Nephron (organoid): ENCODE data around the gene PTPRM.

Experiments used
- H3K27ac Mint-ChIP-seq, 3 experiments: 2 replicates each; pipeline ENCODE4 v1.8.0; 2020; ENCODE audit warnings: mixed read lengths in 3 of 3, mild to moderate bottlenecking in 2 of 3, moderate library complexity in 1 of 3
- H3K27me3 Mint-ChIP-seq: 2 replicates; pipeline ENCODE4 v1.8.0; 2021; ENCODE audit warnings: low read depth, mild to moderate bottlenecking, moderate library complexity, mixed read lengths
- H3K36me3 Mint-ChIP-seq: 2 replicates; pipeline ENCODE4 v1.8.0; 2020; ENCODE audit warnings: low read depth, mixed read lengths
- H3K4me1 Mint-ChIP-seq: 2 replicates; pipeline ENCODE4 v1.8.0; 2020; ENCODE audit warnings: mixed read lengths
- H3K4me3 Mint-ChIP-seq, 3 experiments: 2 replicates each; pipeline ENCODE4 v1.8.0; 2020; ENCODE audit warnings: mild to moderate bottlenecking in 3 of 3, mixed read lengths in 3 of 3, moderate library complexity in 2 of 3
- H3K9me3 Mint-ChIP-seq: 2 replicates; pipeline ENCODE4 v1.8.0; 2020; ENCODE audit warnings: mixed read lengths
- TF ChIP-seq, protein P1 (sequence below), 3 experiments: fragments of 200-600 bp; sonication (generic); IDR thresholded peaks; one replicate each; pipeline ENCODE4 v1.5.0; 2021; ENCODE audit warnings: antibody characterized with exemption in 3 of 3; ENCODE audit not compliant: unreplicated experiment in 3 of 3

Gene PTPRM

DNA sequence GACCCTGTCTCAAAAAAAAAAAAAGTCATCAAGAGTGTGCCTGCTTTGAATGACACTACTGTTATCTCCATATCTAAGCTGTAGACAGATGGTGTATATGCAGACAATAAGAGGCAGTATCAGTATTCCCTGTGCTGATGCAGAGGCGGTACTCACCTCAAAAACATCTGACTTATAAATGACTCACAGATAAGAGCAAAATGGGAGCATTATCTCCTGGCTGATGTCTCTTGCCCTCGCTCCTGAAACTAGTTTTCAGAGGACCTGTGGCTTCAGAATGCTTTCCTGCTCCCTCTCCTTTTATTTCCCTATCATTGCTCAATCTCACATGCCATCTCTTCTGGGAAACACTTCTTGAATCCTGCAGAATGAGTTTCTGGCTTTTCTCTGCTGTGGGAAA lies 289.6 kb downstream of the PTPRM start:
- H3K27me3 Mint-ChIP-seq, result peaks cover 7% of the 10 kb centered on the region
- H3K4me3 Mint-ChIP-seq, result no peak overlapping the region
- H3K27ac Mint-ChIP-seq, result no peak overlapping the region
- H3K36me3 Mint-ChIP-seq, result peaks cover 3% of the 10 kb centered on the region
- H3K4me1 Mint-ChIP-seq, result peaks cover 8% of the 10 kb centered on the region
- H3K9me3 Mint-ChIP-seq, result peaks cover 4% of the 10 kb centered on the region
- TF ChIP-seq, protein P1, sequence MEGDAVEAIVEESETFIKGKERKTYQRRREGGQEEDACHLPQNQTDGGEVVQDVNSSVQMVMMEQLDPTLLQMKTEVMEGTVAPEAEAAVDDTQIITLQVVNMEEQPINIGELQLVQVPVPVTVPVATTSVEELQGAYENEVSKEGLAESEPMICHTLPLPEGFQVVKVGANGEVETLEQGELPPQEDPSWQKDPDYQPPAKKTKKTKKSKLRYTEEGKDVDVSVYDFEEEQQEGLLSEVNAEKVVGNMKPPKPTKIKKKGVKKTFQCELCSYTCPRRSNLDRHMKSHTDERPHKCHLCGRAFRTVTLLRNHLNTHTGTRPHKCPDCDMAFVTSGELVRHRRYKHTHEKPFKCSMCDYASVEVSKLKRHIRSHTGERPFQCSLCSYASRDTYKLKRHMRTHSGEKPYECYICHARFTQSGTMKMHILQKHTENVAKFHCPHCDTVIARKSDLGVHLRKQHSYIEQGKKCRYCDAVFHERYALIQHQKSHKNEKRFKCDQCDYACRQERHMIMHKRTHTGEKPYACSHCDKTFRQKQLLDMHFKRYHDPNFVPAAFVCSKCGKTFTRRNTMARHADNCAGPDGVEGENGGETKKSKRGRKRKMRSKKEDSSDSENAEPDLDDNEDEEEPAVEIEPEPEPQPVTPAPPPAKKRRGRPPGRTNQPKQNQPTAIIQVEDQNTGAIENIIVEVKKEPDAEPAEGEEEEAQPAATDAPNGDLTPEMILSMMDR (IDR thresholded peaks at IDR 0.05; ENCODE audit: unreplicated experiment in 3 of 3), result no peak

DNA sequence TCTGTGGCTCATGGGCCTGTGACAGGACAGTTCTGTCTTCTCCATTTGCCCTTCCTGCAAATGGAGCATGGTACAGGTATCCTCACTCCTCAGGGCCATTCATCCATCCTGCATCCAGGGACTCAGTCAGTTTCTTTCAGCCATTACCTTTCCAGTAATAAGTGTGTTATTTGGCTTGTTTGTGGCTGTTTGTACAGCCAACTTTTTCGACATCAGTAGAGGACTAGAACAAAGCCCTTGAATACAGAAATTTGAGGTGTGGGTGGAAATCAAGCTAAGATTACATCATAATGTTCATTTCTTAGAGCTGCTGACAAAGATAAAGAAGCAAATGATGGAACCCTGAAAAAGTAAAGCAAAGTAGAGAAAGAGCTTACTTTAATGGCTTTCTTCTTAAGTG lies 290.4 kb downstream of the PTPRM start:
- Mint-ChIP-seq H3K27ac (no peak overlapping the region), H3K4me3 (no peak overlapping the region), H3K9me3 (no peaks in the 10 kb centered on the region), H3K36me3 (no peaks in the 10 kb centered on the region), H3K4me1 (peaks cover 8% of the 10 kb centered on the region), H3K27me3 (peaks cover 7% of the 10 kb centered on the region)
- TF ChIP-seq, protein P1 (IDR thresholded peaks at IDR 0.05; ENCODE audit: unreplicated experiment in 3 of 3), result no peak

DNA sequence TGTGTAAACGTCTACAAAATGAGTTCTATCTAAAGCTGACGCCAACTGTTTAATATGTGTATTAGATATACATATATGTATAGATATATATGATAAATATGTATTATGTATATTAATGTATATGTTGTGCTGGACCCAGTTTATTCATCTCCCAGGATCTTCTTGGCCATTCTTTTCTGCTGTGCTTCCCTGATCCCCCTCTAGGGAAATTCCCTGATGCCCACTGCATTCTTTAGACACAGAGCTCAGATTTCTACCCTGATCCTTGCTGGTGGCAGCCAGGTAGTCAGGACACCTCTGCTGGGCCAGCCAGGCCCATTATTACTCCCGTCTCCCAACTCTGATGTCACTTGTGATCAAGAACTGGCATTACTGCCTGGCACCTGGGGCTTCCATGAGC lies 292.0 kb downstream of the PTPRM start:
- Mint-ChIP-seq H3K27me3 (peaks cover 7% of the 10 kb centered on the region), H3K9me3 (no peaks in the 10 kb centered on the region), H3K36me3 (no peaks in the 10 kb centered on the region), H3K4me1 (peaks cover 8% of the 10 kb centered on the region), H3K27ac (no peak overlapping the region), H3K4me3 (no peak overlapping the region)
- TF ChIP-seq, protein P1 (IDR thresholded peaks at IDR 0.05; ENCODE audit: unreplicated experiment in 3 of 3), result no peak

DNA sequence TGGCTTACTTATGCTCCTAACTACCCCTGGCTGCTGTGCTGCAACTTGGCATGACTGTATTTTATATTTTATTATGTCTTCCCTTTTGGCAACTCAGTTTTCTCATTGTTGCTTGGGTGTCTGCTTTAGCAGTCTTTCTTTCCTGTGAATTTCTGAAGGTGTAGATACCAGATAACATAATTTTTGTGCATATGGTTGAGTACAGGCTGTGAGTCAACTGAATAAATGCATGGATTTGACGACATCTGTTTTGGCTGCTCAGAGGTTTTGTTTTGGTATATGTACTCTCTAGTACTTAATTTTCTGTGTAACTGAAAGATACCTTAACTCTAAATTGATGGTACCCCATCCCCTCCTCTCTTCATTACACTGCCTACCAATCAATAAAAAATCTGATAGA lies 303.1 kb downstream of the PTPRM start:
- TF ChIP-seq, protein P1 (IDR thresholded peaks at IDR 0.05; ENCODE audit: unreplicated experiment in 3 of 3), result no peak
- H3K9me3 Mint-ChIP-seq, result peaks cover 29% of the 10 kb centered on the region
- H3K27me3 Mint-ChIP-seq, result no peaks in the 10 kb centered on the region
- peaks cover 22% of the 10 kb centered on the region for H3K36me3 Mint-ChIP-seq
- H3K4me3 Mint-ChIP-seq, result no peak overlapping the region
- no peak overlapping the region for H3K27ac Mint-ChIP-seq
- H3K4me1 Mint-ChIP-seq, result no peaks in the 10 kb centered on the region

DNA sequence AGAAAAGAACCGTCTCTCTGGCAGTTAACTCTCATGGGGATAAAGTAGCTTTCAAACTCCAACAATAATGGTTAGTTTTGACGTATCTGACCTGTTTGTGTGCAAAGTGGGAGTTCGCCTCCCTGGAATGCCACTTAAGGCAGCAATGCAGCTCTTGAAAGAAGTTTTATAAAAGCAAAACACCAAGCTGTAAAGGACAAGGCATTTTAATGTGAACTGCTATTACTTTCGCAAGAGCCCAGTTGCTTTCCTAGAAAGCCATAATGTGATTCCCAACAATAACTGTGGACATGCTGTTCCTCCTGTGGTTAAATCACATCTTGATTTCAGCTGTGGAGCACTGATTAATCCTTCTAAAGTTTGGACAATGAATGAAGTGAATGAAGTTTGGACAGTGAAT lies 303.7 kb downstream of the PTPRM start:
- H3K27ac Mint-ChIP-seq, result no peak overlapping the region
- H3K36me3 Mint-ChIP-seq, result peaks cover 19% of the 10 kb centered on the region
- TF ChIP-seq, protein P1 (IDR thresholded peaks at IDR 0.05; ENCODE audit: unreplicated experiment in 3 of 3), result no peak
- no peaks in the 10 kb centered on the region for H3K4me1 Mint-ChIP-seq
- no peak overlapping the region for H3K4me3 Mint-ChIP-seq
- peaks cover 26% of the 10 kb centered on the region for H3K9me3 Mint-ChIP-seq
- no peaks in the 10 kb centered on the region for H3K27me3 Mint-ChIP-seq

DNA sequence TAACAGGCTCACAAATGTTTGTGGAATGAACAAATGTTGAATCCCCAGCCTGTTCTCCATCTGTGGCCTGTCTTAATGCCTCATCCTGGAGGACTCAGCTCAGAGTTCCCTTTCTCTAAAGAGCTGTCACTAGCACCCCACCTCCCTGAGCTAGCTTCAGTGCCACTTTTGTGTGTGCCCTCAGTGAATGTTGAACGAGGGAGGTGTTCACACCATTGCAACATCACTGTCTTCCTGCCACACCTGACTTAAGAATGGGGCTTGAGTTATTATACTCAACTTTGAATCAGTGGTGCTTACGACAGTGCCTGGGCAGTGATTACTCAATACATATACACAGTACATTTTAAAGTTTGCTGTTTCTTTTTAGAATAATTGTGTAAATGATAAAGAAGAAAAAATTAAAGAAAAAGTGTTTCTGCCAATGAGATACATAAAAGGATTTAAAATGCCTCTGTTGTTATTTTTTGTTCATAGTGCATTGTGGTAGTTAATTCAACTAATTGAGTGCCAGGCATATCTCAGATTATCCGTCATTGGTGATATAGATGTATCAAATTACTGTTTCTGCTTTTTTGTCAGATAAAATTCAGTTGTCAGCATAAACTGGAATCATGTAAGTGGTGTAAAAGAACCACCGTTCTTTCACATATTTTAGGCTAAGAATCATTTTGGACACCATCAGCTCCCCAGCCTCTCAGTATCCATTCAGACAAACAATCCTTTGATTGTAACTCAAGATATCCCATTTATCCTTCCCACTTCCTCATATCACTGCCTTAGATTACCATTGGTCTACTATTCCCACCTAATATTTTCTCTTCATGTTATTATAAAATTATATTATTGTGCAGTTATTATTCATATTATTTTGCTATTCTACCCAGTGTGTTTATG lies 304.7 kb downstream of the PTPRM start:
- H3K27me3 Mint-ChIP-seq, result no peaks in the 10 kb centered on the region
- peaks cover 16% of the 10 kb centered on the region for H3K9me3 Mint-ChIP-seq
- H3K36me3 Mint-ChIP-seq, result peaks cover 9% of the 10 kb centered on the region
- TF ChIP-seq, protein P1 (IDR thresholded peaks at IDR 0.05; ENCODE audit: unreplicated experiment in 3 of 3), result no peak
- H3K4me3 Mint-ChIP-seq, result no peak overlapping the region
- no peaks in the 10 kb centered on the region for H3K4me1 Mint-ChIP-seq
- H3K27ac Mint-ChIP-seq, result no peak overlapping the region
